AG09309 (cell line): ENCODE results near the gene JADE3.

Experiments used
- DNase-seq: peaks from one replicate; pipeline ENCODE4 v3.0.0-alpha.2; 2010; ENCODE audit warnings: low read depth
- H3K4me3 ChIP-seq: 2 replicates; pipeline ENCODE4 v1.5.1; 2011; ENCODE audit warnings: mild to moderate bottlenecking, low read depth, low read length, moderate library complexity; ENCODE audit not compliant: control insufficient read depth
- TF ChIP-seq, protein P1 (sequence below): IDR thresholded peaks from 2 replicates; pipeline ENCODE4 v1.5.1; 2011; ENCODE audit warnings: mild to moderate bottlenecking, low read depth, low read length, inconsistent platforms; ENCODE audit not compliant: insufficient read depth, control insufficient read depth; ENCODE audit errors: missing control alignments

The JADE3 gene

DNA sequence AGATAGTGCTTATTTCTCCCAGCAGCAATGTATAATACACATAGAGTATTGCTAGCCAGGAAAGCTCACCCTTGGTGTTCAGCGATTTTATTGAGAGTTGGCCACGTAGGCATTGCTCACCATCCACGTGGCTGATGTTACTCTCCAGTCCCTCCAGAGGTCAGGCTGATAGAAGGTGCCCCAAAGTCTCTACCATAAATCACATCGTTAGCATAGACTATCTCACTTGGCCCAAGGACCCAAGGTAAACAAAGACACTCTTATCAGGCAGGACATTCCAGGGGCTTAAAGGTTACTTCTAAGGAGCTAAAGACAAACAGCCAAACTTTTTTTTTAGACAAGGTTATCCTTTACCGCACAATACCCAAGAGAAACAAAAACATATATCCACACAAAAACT lies 135.8 kb downstream of the JADE3 start:
- TF ChIP-seq, protein P1, sequence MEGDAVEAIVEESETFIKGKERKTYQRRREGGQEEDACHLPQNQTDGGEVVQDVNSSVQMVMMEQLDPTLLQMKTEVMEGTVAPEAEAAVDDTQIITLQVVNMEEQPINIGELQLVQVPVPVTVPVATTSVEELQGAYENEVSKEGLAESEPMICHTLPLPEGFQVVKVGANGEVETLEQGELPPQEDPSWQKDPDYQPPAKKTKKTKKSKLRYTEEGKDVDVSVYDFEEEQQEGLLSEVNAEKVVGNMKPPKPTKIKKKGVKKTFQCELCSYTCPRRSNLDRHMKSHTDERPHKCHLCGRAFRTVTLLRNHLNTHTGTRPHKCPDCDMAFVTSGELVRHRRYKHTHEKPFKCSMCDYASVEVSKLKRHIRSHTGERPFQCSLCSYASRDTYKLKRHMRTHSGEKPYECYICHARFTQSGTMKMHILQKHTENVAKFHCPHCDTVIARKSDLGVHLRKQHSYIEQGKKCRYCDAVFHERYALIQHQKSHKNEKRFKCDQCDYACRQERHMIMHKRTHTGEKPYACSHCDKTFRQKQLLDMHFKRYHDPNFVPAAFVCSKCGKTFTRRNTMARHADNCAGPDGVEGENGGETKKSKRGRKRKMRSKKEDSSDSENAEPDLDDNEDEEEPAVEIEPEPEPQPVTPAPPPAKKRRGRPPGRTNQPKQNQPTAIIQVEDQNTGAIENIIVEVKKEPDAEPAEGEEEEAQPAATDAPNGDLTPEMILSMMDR, result no peak
- DNase-seq, result no peak

DNA sequence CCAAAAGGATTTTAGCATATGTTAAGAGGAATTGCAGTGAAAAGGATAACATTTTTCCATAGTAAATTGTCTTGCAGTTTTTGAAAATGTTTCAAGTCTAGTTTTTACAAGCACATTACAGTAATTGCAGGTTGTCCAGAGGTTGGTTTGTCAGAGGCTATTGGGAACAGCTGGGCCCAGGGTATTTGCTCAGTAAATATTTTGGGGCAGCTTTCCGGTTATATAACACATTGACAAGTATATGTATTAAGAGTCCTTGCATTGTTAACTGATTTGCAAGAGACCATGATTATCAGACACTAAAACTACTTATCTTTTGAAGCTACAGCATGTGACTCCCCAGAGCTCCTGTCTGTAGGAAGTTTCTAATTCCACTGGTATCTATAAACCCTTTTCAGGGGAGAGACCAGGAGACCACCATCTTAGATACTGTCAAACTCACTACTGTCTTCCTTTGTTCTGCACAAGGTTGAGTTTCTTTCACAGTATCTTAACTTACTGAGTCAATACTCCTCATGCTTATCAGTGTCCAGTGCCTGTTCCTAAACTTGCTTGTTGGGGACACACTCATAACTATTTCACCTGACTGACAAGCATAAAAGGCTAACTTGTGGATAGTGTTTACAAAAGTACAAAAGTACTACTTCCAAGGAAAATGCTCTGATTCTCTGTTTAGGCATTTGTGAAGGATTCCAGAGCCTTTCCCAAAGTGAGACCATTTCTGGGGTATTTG lies 147.1 kb downstream of the JADE3 start:
- no peak for DNase-seq
- TF ChIP-seq, protein P1, result no peak
- H3K4me3 ChIP-seq, result no peak overlapping the region

More for the DNA sequence above, 135.8 kb downstream of the JADE3 start:
- H3K4me3 ChIP-seq, result no peak overlapping the region

DNA sequence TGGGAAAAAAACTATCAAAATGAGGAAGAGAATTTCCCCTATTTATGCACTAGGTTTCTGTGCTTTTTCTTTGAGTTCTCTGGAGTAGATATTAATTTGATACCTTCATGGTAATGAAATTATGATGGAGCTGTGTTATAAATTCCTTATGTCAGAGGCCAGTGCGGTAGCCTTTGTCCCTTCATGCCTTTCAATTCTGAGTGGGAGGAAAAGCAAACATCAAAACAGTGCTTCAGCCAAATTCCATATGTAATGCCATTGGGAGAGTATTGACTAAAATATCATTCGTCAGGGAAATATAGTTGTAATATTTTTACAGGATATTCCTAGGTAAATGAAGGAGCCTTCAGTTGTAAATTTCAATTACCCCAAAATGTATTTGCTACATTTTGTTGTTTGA lies 148.5 kb downstream of the JADE3 start:
- no peak for DNase-seq

DNA sequence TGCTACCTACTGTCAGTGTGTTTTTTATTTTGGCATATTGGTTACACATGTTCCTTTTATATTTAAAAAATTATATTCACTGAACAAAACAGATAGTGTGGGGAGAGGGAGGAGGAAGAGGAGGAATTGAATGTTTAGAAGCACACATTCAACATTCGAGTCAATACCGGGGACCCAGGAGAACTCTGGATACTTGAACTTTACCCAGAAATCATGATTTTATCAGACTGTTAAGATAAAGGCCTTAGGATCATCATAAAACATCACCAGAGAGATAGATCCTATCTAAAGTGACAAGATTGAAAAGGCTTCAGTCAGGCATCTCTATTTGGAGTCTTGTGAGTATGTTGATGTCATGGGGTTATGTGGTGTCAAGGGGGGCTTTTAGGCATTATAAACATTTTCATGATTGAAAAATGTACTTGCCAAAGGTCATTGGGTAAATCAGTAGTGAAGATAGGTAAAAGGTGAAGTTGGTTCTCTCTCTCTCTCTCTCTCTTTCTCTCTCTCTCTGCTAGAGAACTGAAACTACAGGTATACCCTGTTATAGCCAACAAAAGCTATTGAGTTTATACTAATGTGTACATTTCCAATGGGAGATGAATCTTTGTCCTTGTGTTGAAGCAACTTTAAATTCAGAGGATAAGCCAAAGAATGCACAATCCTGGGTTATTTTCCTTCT lies 149.2 kb downstream of the JADE3 start:
- DNase-seq, result no peak
- TF ChIP-seq, protein P1, result no peak

More for the DNA sequence above, 148.5 kb downstream of the JADE3 start:
- TF ChIP-seq, protein P1, result no peak
- no peak overlapping the region for H3K4me3 ChIP-seq

DNA sequence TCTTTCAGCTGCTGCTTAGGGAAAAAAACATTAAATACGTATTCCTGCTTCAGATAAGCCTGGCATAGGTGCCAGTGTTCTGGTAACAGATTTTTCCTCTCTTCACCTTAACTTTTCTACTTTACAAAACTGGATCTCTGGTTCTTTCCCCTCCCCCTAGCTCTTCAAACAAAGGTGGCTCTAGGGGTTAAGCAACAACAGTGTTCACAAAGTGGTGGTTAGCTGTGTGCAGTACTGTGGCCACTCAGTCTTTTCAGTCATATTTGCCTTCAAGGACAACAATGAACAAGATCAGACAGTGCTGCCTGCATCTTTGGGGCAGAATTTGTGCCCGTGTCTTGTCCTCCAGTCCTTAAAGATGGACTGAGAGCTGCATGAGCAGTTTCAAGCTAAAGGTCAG lies 151.0 kb downstream of the JADE3 start:
- DNase-seq, result no peak

More for the DNA sequence above, 149.2 kb downstream of the JADE3 start:
- no peak overlapping the region for H3K4me3 ChIP-seq

DNA sequence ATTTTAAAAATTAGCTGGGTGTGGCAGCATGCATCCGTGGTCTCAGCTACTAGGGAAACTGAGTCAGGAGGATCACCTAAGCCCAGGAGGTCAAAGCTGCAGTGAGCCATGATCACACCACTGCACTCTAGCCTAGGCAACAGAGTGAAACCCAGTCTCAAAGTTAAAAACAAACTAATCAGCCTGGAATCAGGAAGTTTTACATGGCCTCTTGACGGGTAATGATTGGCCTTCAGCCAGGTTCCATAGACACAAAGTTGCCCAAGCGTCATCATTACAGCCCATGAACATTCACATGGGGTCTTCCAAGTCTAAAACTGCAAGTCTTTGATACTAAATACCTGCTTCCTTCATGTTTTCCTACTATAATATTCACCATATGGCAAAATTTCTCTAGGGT lies 156.0 kb downstream of the JADE3 start:
- no peak for DNase-seq
- no peak overlapping the region for H3K4me3 ChIP-seq
- TF ChIP-seq, protein P1, result no peak

More for the DNA sequence above, 151.0 kb downstream of the JADE3 start:
- TF ChIP-seq, protein P1, result no peak
- no peak overlapping the region for H3K4me3 ChIP-seq

DNA sequence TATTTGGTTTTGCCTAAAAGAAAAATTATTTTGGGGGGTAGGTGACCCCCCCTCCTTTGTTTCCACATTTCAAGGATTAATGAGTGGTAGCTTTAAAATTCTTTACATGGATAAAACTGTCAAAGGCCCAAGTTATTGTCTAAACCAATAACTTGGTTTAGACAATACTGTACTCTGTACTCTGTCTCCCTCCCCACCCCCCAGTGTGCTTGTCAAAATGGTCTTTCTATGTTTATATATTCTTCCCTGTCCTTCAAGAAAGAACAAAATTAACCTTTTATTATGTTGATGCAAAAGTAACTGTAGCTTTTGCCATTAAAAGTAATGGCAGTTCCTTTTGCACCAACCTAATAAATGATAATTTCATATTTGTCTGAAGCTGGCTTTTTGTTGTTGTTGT lies 156.5 kb downstream of the JADE3 start:
- H3K4me3 ChIP-seq, result no peak overlapping the region
- TF ChIP-seq, protein P1, result no peak
- no peak for DNase-seq
